Skeletal muscle cell (primary cell): Measurements from ENCODE around the gene CYLD.

Experiments
- DNase-seq: peaks from one replicate; pipeline ENCODE4 v3.0.0-alpha.2; 2010; ENCODE audit warnings: low read depth
- H3K4me3 ChIP-seq: 2 replicates; pipeline ENCODE4 v1.5.1; 2011; ENCODE audit warnings: low read depth, mild to moderate bottlenecking, control low read depth, low read length, moderate library complexity

The CYLD gene

GRCh38 chr16:50741781-50742575 is at the start of gene CYLD:
CYLD (plus strand) TSS chr16:50742086; CDS start chr16:50749699, 7,613 bp downstream.
- peak; percentile 98 for DNase-seq
- H3K4me3 ChIP-seq: peak within 1 kb of the TSS; percentile 80

GRCh38 chr16:50692644-50692998 is 49.3 kb upstream of the CYLD start:
- DNase-seq: no peak
- H3K4me3 ChIP-seq: no peak overlapping the region

GRCh38 chr16:50692999-50693781 is 48.7 kb upstream of the CYLD start, which contains the start of gene NOD2:
NOD2 (plus strand) TSS chr16:50693606; CDS start chr16:50699496, 5,890 bp downstream.
- DNase-seq: no peak
- H3K4me3 ChIP-seq: peak within 1 kb of the TSS; percentile 32

GRCh38 chr16:50694206-50694605 is 47.7 kb upstream of the CYLD start:
- H3K4me3 ChIP-seq: no peak overlapping the region
- DNase-seq: no peak

GRCh38 chr16:50695017-50696000 is 46.6 kb upstream of the CYLD start:
- no peak for DNase-seq
- no peak overlapping the region for H3K4me3 ChIP-seq

- H3K4me3 ChIP-seq: no peak overlapping the region
- no peak for DNase-seq
Observed at GRCh38 chr16:50696126-50696525, 45.8 kb upstream of the CYLD start.

GRCh38 chr16:50696575-50697420 is 45.1 kb upstream of the CYLD start:
- no peak for DNase-seq
- H3K4me3 ChIP-seq: no peak overlapping the region

GRCh38 chr16:50697421-50697715 is 44.5 kb upstream of the CYLD start:
- H3K4me3 ChIP-seq: no peak overlapping the region
- DNase-seq: no peak

- no peak for DNase-seq
- H3K4me3 ChIP-seq: peak overlapping the region; percentile 6
Observed at GRCh38 chr16:50697881-50698767, 43.8 kb upstream of the CYLD start.

GRCh38 chr16:50699326-50700159 is 42.3 kb upstream of the CYLD start:
- H3K4me3 ChIP-seq: no peak overlapping the region
- DNase-seq: no peak

- peak; percentile 29 for DNase-seq
Observed at GRCh38 chr16:50702725-50703124, 39.2 kb upstream of the CYLD start.

GRCh38 chr16:50704245-50704644 is 37.6 kb upstream of the CYLD start:
- no peak for DNase-seq

More at GRCh38 chr16:50702725-50703124, 39.2 kb upstream of the CYLD start:
- H3K4me3 ChIP-seq: no peak overlapping the region

GRCh38 chr16:50705436-50706110 is 36.3 kb upstream of the CYLD start:
- H3K4me3 ChIP-seq: no peak overlapping the region
- no peak for DNase-seq

More at GRCh38 chr16:50704245-50704644, 37.6 kb upstream of the CYLD start:
- no peak overlapping the region for H3K4me3 ChIP-seq

- DNase-seq: no peak
- no peak overlapping the region for H3K4me3 ChIP-seq
Observed at GRCh38 chr16:50706250-50706649, 35.6 kb upstream of the CYLD start.

- no peak for DNase-seq
- no peak overlapping the region for H3K4me3 ChIP-seq
Observed at GRCh38 chr16:50708373-50709060, 33.4 kb upstream of the CYLD start.
